Chondrocyte (in vitro differentiated cells): ENCODE results near the gene RASAL1. TPM values are rescaled to one million over a fixed set of nuclear protein-coding genes. Genes with fewer than 3 reads are reported as not detected.

Experiments
- DNase-seq: peaks from one replicate; pipeline ENCODE4 v3.0.0; 2021; ENCODE audit warnings: mixed read lengths, low spot score
- H3K27ac Mint-ChIP-seq: one replicate; pipeline ENCODE4 v1.8.0; 2021; ENCODE audit warnings: mild to moderate bottlenecking, moderate library complexity, mixed read lengths; ENCODE audit not compliant: unreplicated experiment
- H3K27me3 Mint-ChIP-seq: 2 replicates; pipeline ENCODE4 v1.8.0; 2021; ENCODE audit warnings: low read depth, mixed read lengths
- H3K36me3 Mint-ChIP-seq: 2 replicates; pipeline ENCODE4 v1.8.0; 2021; ENCODE audit warnings: low read depth, mixed read lengths
- H3K4me1 Mint-ChIP-seq: 2 replicates; pipeline ENCODE4 v1.8.0; 2021; ENCODE audit warnings: low read depth, mild to moderate bottlenecking, mixed read lengths
- H3K4me3 Mint-ChIP-seq: one replicate; pipeline ENCODE4 v1.8.0; 2021; ENCODE audit warnings: mild to moderate bottlenecking, moderate library complexity, mixed read lengths; ENCODE audit not compliant: unreplicated experiment
- H3K9me3 Mint-ChIP-seq: 2 replicates; pipeline ENCODE4 v1.8.0; 2021; ENCODE audit warnings: low read depth, mixed read lengths
- total RNA-seq: library from RNA; stranded (reverse); gene quantifications from 3 replicates; pipeline ENCODE4 v1.2.1, GENCODE V29; 2021
- TF ChIP-seq, protein P1 (sequence below): fragments of 200-600 bp; sonication (generic); IDR thresholded peaks from 2 replicates; pipeline ENCODE4 v1.5.0; 2021; ENCODE audit warnings: antibody characterized with exemption, mild to moderate bottlenecking, moderate library complexity

Gene RASAL1
- total RNA-seq, 1 donor from 2014 or later = not detected

DNA sequence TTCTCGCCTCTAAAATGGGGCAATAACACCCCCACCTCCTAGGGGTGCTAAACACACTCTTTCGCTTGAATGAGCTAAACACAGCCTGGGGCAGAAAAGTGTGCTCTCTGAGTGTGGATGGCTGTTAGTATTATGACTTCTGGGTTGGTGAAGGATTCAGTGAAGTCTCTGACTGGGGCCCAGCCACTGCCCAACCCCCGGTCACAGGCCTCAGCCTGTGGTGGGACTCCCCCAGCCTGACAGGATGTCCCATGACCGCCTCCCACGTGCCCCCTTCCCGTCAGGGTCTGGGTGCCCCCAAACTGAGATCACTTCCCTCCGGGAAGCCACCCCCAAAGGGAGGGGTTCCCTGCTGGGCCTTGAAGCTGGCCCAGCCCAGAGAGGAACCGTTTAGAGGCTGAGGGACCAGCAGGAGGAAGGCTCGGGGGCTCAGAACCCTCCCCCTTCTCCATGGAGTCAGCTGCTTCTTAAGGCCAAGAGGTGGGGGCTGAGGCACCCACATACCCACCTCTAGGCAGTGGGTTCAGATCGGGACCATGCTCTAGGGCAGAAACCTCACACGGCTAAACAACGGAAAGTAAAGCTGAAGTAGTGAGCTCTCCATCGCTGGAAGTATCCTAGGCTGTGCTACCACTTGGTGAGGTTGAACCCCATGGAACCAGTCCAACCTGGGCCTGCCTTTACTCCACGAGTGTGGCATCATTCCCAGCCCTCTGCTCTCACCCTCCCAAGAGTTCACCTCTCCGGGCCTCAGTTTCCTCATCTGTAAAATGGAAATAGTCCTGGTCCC is 65.2 kb downstream of the RASAL1 start:
- TF ChIP-seq, protein P1, sequence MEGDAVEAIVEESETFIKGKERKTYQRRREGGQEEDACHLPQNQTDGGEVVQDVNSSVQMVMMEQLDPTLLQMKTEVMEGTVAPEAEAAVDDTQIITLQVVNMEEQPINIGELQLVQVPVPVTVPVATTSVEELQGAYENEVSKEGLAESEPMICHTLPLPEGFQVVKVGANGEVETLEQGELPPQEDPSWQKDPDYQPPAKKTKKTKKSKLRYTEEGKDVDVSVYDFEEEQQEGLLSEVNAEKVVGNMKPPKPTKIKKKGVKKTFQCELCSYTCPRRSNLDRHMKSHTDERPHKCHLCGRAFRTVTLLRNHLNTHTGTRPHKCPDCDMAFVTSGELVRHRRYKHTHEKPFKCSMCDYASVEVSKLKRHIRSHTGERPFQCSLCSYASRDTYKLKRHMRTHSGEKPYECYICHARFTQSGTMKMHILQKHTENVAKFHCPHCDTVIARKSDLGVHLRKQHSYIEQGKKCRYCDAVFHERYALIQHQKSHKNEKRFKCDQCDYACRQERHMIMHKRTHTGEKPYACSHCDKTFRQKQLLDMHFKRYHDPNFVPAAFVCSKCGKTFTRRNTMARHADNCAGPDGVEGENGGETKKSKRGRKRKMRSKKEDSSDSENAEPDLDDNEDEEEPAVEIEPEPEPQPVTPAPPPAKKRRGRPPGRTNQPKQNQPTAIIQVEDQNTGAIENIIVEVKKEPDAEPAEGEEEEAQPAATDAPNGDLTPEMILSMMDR = no peak
- DNase-seq = no peak
- peaks cover 1% of the 10 kb centered on the region for H3K36me3 Mint-ChIP-seq
- H3K27ac Mint-ChIP-seq = no peak overlapping the region
- no peaks in the 10 kb centered on the region for H3K4me1 Mint-ChIP-seq
- no peak overlapping the region for H3K4me3 Mint-ChIP-seq
- no peaks in the 10 kb centered on the region for H3K9me3 Mint-ChIP-seq
- H3K27me3 Mint-ChIP-seq = peaks cover 41% of the 10 kb centered on the region

DNA sequence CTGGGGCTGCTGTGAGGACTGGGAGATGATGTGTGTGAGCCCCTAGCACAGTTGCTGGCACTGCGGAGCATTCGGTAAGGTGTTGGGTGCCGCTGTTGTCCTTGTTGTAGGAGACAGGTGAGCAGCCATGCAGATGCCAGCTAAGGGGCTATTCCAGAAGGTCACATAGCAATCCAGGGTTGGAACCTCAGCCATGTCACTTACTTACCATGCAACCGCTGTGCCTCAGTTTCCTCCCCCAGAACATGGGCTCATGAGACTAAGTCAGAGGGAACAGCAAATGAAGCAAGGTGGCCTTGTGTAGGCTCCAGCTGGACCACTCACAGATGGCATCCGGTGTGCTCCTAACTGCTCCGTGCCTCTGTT is 65.8 kb downstream of the RASAL1 start:
- Mint-ChIP-seq H3K4me3 (no peak overlapping the region), H3K4me1 (no peaks in the 10 kb centered on the region), H3K27me3 (peaks cover 41% of the 10 kb centered on the region), H3K36me3 (peaks cover 1% of the 10 kb centered on the region), H3K9me3 (no peaks in the 10 kb centered on the region), H3K27ac (no peak overlapping the region)
- TF ChIP-seq, protein P1 = no peak
- DNase-seq = no peak

DNA sequence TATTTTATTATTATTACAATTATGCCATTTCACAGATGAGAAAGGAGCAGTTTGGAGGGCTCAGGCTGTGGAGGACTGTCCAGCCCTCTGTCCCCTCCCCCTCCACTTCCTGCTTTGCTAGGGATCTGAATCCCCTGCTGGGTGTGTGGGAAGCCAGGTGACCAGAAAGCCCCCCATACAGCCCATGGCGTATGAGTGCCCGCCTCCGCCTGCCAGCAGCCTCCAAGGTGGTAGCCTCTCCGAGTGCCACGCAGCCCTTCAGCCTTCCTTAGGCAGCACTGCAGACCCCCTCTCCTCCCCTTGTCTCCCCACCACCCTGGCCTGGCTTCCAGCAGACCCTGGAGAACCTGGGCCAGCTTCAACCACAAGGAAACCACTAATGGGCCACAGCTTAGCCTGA is 66.4 kb downstream of the RASAL1 start:
- Mint-ChIP-seq H3K36me3 (peaks cover 1% of the 10 kb centered on the region), H3K27me3 (peaks cover 41% of the 10 kb centered on the region), H3K9me3 (no peaks in the 10 kb centered on the region), H3K27ac (no peak overlapping the region), H3K4me3 (no peak overlapping the region), H3K4me1 (no peaks in the 10 kb centered on the region)
- TF ChIP-seq, protein P1 = no peak
- no peak for DNase-seq

DNA sequence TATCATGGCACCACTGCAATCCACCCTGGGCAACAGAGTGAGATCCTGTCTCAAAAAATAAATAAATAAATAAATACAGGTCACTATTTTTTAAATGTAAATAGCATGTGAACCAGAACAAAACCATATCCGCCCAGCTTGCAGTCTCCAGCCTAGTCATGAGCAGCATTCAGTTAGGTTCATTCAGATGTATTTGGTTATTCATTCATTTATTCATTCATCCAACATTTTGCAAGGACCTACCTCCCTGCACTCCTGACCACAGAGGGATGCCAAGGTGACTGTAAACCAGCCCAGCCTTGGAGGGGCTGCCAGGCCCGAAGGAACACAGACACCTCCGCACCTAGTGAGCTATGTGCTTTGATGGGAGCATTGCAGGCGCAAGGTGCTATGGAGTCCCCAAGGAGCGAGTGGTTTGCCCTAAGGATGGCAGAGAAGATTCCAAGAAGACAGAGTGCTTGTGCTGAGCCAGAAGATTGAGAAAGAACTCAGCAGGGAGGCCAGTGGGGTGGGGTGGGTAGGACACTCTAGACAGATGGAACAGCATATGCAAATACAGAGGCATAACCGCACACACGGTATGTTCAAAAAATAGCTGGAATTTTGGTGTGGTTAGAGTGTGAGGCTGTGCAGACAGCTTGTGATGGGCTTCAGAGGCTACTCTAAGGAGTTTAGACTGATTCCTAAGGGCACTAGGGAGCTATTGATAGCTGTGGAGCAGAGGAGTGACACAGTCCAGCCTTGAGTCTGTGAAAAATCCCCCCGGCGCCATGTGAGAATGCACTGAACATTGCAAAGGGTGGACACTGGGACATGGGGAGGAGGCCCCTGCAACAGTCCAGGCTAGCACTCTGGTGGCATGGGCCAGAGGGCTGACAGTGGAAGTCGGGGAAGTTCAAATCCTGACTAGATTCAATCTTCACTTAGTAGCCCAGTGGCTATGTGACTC is 67.3 kb downstream of the RASAL1 start:
- H3K4me3 Mint-ChIP-seq = no peak overlapping the region

More for the DNA sequence above, 67.3 kb downstream of the RASAL1 start:
- peaks cover 1% of the 10 kb centered on the region for H3K36me3 Mint-ChIP-seq
- no peak overlapping the region for H3K27ac Mint-ChIP-seq
- no peak for DNase-seq
- no peaks in the 10 kb centered on the region for H3K4me1 Mint-ChIP-seq
- no peaks in the 10 kb centered on the region for H3K9me3 Mint-ChIP-seq
- H3K27me3 Mint-ChIP-seq = peaks cover 37% of the 10 kb centered on the region
- TF ChIP-seq, protein P1 = no peak
